IMR-90 (cell line): ENCODE data around the gene AKT1S1. TPM values are rescaled to one million over a fixed set of nuclear protein-coding genes. Genes with fewer than 3 reads are reported as not detected.

Source experiments
- ATAC-seq: fragments of 200-7000 bp; cut with Tn5 transposase; 2 replicates; pipeline ENCODE4 v1.9.1; 2020; ENCODE audit warnings: low read depth, mild to moderate bottlenecking, moderate library complexity
- BruUV-seq: library from RNA; stranded (reverse); fragments of 400-500 nt; replicated peaks from 2 replicates; lab custom pipeline; 2021; lab: Mats Ljungman, UMichigan
- CTCF ChIA-PET: fragments of 300-600 bp; formaldehyde crosslinking; extraction: SDS; loops from one replicate; lab custom pipeline; 2021; ENCODE audit warnings: antibody characterized with exemption; lab: Yijun Ruan, JAX
- POLR2A ChIA-PET: fragments of 300-600 bp; sonication (Branson Sonifier 250); formaldehyde crosslinking; loops from one replicate; lab custom pipeline; 2022; ENCODE audit warnings: antibody characterized with exemption; ENCODE audit not compliant: unreplicated experiment; lab: Charles Lee
- DNase-seq: peaks from one replicate; pipeline ENCODE4 v3.0.0; 2013
- H2AFZ ChIP-seq: replicated peaks from 2 replicates; pipeline ENCODE3; 2013; ENCODE audit warnings: low read length, mild to moderate bottlenecking; ENCODE audit not compliant: poor library complexity
- H2AK5ac ChIP-seq: 2 replicates; pipeline ENCODE4 v1.6.1; 2013; ENCODE audit warnings: low read depth, low read length, inconsistent platforms
- H2AK9ac ChIP-seq: replicated peaks from 2 replicates; pipeline ENCODE3; 2013; ENCODE audit warnings: mild to moderate bottlenecking, low read depth, low read length, moderate library complexity; ENCODE audit not compliant: poor library complexity
- H2BK120ac ChIP-seq: 2 replicates; pipeline ENCODE4 v1.6.1; 2013; ENCODE audit warnings: low read depth, low read length, inconsistent platforms
- H2BK15ac ChIP-seq: 3 replicates; pipeline ENCODE4 v1.6.1; 2013; ENCODE audit warnings: low read depth, low read length, inconsistent platforms
- H2BK20ac ChIP-seq: 2 replicates; pipeline ENCODE4 v1.6.1; 2013; ENCODE audit warnings: low read depth, mild to moderate bottlenecking, inconsistent platforms, low read length, moderate library complexity
- H2BK5ac ChIP-seq: 2 replicates; pipeline ENCODE4 v1.6.1; 2013; ENCODE audit warnings: mild to moderate bottlenecking, low read depth, low read length, inconsistent platforms; ENCODE audit not compliant: poor library complexity, severe bottlenecking
- H3K14ac ChIP-seq: replicated peaks from 2 replicates; pipeline ENCODE4 v1.6.1; 2013; ENCODE audit warnings: low read depth, low read length, inconsistent platforms
- H3K18ac ChIP-seq: 2 replicates; pipeline ENCODE4 v1.6.1; 2013; ENCODE audit warnings: low read depth, low read length, control low read depth
- H3K23ac ChIP-seq: 2 replicates; pipeline ENCODE4 v1.6.1; 2013; ENCODE audit warnings: low read depth, low read length, inconsistent platforms
- H3K27ac ChIP-seq: 2 replicates; pipeline ENCODE4 v1.5.1; 2013; ENCODE audit warnings: mild to moderate bottlenecking, control low read depth, low read length; ENCODE audit not compliant: insufficient read depth
- H3K27me3 ChIP-seq: 2 replicates; pipeline ENCODE4 v1.6.1; 2013; ENCODE audit warnings: low read length; ENCODE audit not compliant: control insufficient read depth, insufficient read depth
- H3K36me3 ChIP-seq: 2 replicates; pipeline ENCODE4 v1.6.1; 2013; ENCODE audit warnings: low read length, mixed read lengths; ENCODE audit not compliant: control insufficient read depth, insufficient read depth
- H3K4ac ChIP-seq: 2 replicates; pipeline ENCODE4 v1.6.1; 2013; ENCODE audit warnings: low read depth, low read length, inconsistent platforms
- H3K4me1 ChIP-seq: 2 replicates; pipeline ENCODE4 v1.6.1; 2013; ENCODE audit warnings: low read length, mixed read lengths; ENCODE audit not compliant: control insufficient read depth, insufficient read depth
- H3K4me2 ChIP-seq: 2 replicates; pipeline ENCODE4 v1.6.1; 2013; ENCODE audit warnings: low read depth, mild to moderate bottlenecking, control low read depth, low read length, moderate library complexity
- H3K4me3 ChIP-seq: 2 replicates; pipeline ENCODE4 v1.5.1; 2013; ENCODE audit warnings: low read depth, mild to moderate bottlenecking, control low read depth, low read length, moderate library complexity; ENCODE audit not compliant: insufficient read depth
- H3K56ac ChIP-seq: 2 replicates; pipeline ENCODE4 v1.6.1; 2013; ENCODE audit warnings: low read length, inconsistent platforms; ENCODE audit not compliant: insufficient read depth; ENCODE audit errors: extremely low read depth
- H3K79me1 ChIP-seq, 2 experiments: 2 replicates each; pipeline ENCODE4 v1.6.1; 2013; ENCODE audit warnings: low read length in 2 of 2, inconsistent platforms in 1 of 2, low read depth in 1 of 2
- H3K9ac ChIP-seq: 2 replicates; pipeline ENCODE4 v1.6.1; 2013; ENCODE audit warnings: low read depth, low read length, control low read depth
- H3K9me1 ChIP-seq: 2 replicates; pipeline ENCODE4 v1.6.1; 2013; ENCODE audit warnings: low read length, inconsistent platforms; ENCODE audit not compliant: insufficient read depth
- H3K9me3 ChIP-seq: 2 replicates; pipeline ENCODE4 v1.6.1; 2013; ENCODE audit warnings: low read length; ENCODE audit not compliant: control insufficient read depth, insufficient read depth
- H4K20me1 ChIP-seq: 2 replicates; pipeline ENCODE4 v1.6.1; 2013; ENCODE audit warnings: low read length, inconsistent platforms; ENCODE audit not compliant: insufficient read depth
- H4K5ac ChIP-seq: 2 replicates; pipeline ENCODE4 v1.6.1; 2013; ENCODE audit warnings: mild to moderate bottlenecking, low read depth, low read length, control low read depth
- H4K8ac ChIP-seq, 2 experiments: 2 replicates each; pipeline ENCODE4 v1.6.1; 2013; ENCODE audit warnings: low read depth in 2 of 2, low read length in 2 of 2, control low read depth in 1 of 2, inconsistent platforms in 1 of 2
- H4K91ac ChIP-seq: 2 replicates; pipeline ENCODE4 v1.6.1; 2013; ENCODE audit warnings: low read depth, low read length, inconsistent platforms; ENCODE audit not compliant: insufficient read depth
- BHLHE40 ChIP-seq: fragments of 150-350 bp; IDR thresholded peaks from 2 replicates; pipeline ENCODE4 v1.6.1; 2016; ENCODE audit warnings: mild to moderate bottlenecking, low read depth, low read length
- CEBPB ChIP-seq: IDR thresholded peaks from 2 replicates; pipeline ENCODE4 v1.6.1; 2012; ENCODE audit warnings: low read depth, low read length, improper control_type of control experiment
- CTCF ChIP-seq: conservative IDR thresholded peaks from 2 replicates; pipeline ENCODE4 v1.5.1; 2012; ENCODE audit warnings: mild to moderate bottlenecking, low read depth, low read length, improper control_type of control experiment
- MAFK ChIP-seq: IDR thresholded peaks from 2 replicates; pipeline ENCODE4 v1.6.1; 2012; ENCODE audit warnings: low read depth, low read length, improper control_type of control experiment
- MXI1 ChIP-seq: IDR thresholded peaks from 2 replicates; pipeline ENCODE4 v1.6.1; 2012; ENCODE audit warnings: low read depth, mild to moderate bottlenecking, low read length, moderate library complexity, borderline replicate concordance
- NFE2L2 ChIP-seq: fragments of 150-350 bp; IDR thresholded peaks from 2 replicates; pipeline ENCODE4 v1.6.1; 2016; ENCODE audit warnings: low read depth, mild to moderate bottlenecking, low read length
- POLR2A ChIP-seq: IDR thresholded peaks from 2 replicates; pipeline ENCODE4 v1.6.1; 2012; ENCODE audit warnings: mild to moderate bottlenecking, low read depth, low read length
- RAD21 ChIP-seq: IDR thresholded peaks from 2 replicates; pipeline ENCODE4 v1.6.1; 2012; ENCODE audit warnings: low read length, improper control_type of control experiment
- RCOR1 ChIP-seq: IDR thresholded peaks from 2 replicates; pipeline ENCODE4 v1.6.1; 2012; ENCODE audit warnings: mild to moderate bottlenecking, low read length, improper control_type of control experiment; ENCODE audit not compliant: insufficient replicate concordance
- RFX5 ChIP-seq: IDR thresholded peaks from 2 replicates; pipeline ENCODE4 v1.8.0; 2012; ENCODE audit warnings: low read depth, mild to moderate bottlenecking, low read length, moderate library complexity
- SMC3 ChIP-seq: fragments of 150-350 bp; IDR thresholded peaks from 2 replicates; pipeline ENCODE4 v1.6.1; 2016; ENCODE audit warnings: low read depth, mild to moderate bottlenecking, antibody characterized with exemption, low read length, moderate library complexity
- WGBS, 2 experiments: methylation state at CpG; one replicate each; pipeline versions ENCODE4 v1.1.5 to v1.1.7; 2013; ENCODE audit warnings: missing lambda C conversion rate in 2 of 2; ENCODE audit not compliant: insufficient read length in 1 of 2; ENCODE audit errors: extremely low coverage in 2 of 2; 5-methylcytosine and 5-hydroxymethylcytosine counted together
- dilution Hi-C: fragments of 300-500 bp; cut with HindIII; formaldehyde crosslinking; loops from one replicate; pipeline ENCODE4 v1.14.3; 2018; ENCODE audit warnings: low sequenced_read_pairs; ENCODE audit not compliant: unreplicated experiment
- in situ Hi-C: fragments of 300-500 bp; cut with MboI; formaldehyde crosslinking; loops from 3 replicates; pipeline ENCODE4 v1.14.3; 2019; ENCODE audit warnings: low sequenced_read_pairs, inconsistent platforms, mixed read lengths
- intact Hi-C: fragments of 100-400 bp; cut with micrococcal nuclease; formaldehyde crosslinking; loops from 2 replicates; pipeline ENCODE4 v1.10.0; 2022
- polyA plus RNA-seq, 3 experiments: library from polyadenylated mRNA; depleted of rRNA; stranded (reverse); fragments of >200 nt; gene quantifications; 2 replicates each; pipeline ENCODE4 v1.2.3, GENCODE V29; 2012; ENCODE audit warnings: low replicate concordance in 1 of 3
- total RNA-seq: library from RNA; depleted of rRNA; stranded (reverse); fragments of >200 nt; gene quantifications from 2 replicates; pipeline ENCODE4 v1.2.3, GENCODE V29; 2012

AKT1S1 gene
- total and polyA plus RNA-seq, 2 of the 4 experiments (the other 2 are of a cell fraction) = 3.6 to 54.4 TPM

- Histone ChIP-seq H3K23ac (no peak overlapping the region), H3K27me3 (peaks cover 8% of the 10 kb centered on the region; the same call in 1 of the 2 replicates), H2AFZ (peak overlapping the region; percentile 87), H3K4ac (no peak overlapping the region), H3K14ac (no peak overlapping the region), H3K36me3 (peaks cover 7% of the 10 kb centered on the region; the same call in 1 of the 2 replicates), H3K4me2 (peak overlapping the region; percentile 61), H3K9ac (no peak overlapping the region), H4K5ac (no peak overlapping the region), H2BK120ac (no peak overlapping the region), H3K9me1 (no peaks in the 10 kb centered on the region), H4K91ac (no peak overlapping the region), H3K79me1 (no peaks in the 10 kb centered on the region), H2AK9ac (peak overlapping the region; percentile 28), H2BK20ac (no peak overlapping the region), H2BK5ac (no peak overlapping the region), H3K4me1 (peaks cover 2% of the 10 kb centered on the region; the same call in 1 of the 2 replicates), H2AK5ac (peak overlapping the region; percentile 16; the same call in 1 of the 2 replicates), H3K4me3 (peak overlapping the region; percentile 6; the same call in 1 of the 2 replicates), H4K20me1 (no peaks in the 10 kb centered on the region), H3K27ac (no peak overlapping the region), H2BK15ac (no peak overlapping the region), H3K18ac (no peak overlapping the region), H3K56ac (no peak overlapping the region), H4K8ac (no peak overlapping the region), H3K9me3 (no peaks in the 10 kb centered on the region)
- in situ Hi-C loops (no loop called here), dilution Hi-C loops (no loop called here), intact Hi-C loops (no loop called here)
- DNase-seq (no peak), ATAC-seq (peak; percentile 57)
- TF ChIP-seq RAD21 (no peak), NFE2L2 (no peak), CEBPB (no peak), POLR2A (no peak), RFX5 (no peak), BHLHE40 (no peak), MXI1 (no peak), RCOR1 (no peak), CTCF (no peak), SMC3 (no peak), MAFK (no peak)
- POLR2A ChIA-PET = interaction anchor here (0.6 kb wide), 1 partner anchor 12 kb away, joined by 6 read pairs; no protein-coding TSS in a partner anchor
- CTCF ChIA-PET = no interaction called here
- WGBS, 2 experiments = 15% methylated on average over 31 of the region's 69 CpGs; no CpG with 5 or more reads in 1 of the 2 experiments
- BruUV-seq = no TSS peak
These were observed 13.5 kb upstream of the AKT1S1 start for GRCh38 chr19:49890349-49891311.
